HG03521 (cell line): Measurements from ENCODE around the gene SUMF1.
"Not testable (repeated sequence)": the region's sequence is repeated elsewhere in the genome, so short reads cannot be mapped to it uniquely, and the experiment has no call there.

ENCODE experiments used
- ATAC-seq: cut with Tn5 transposase; IDR thresholded peaks from one replicate; pipeline ENCODE4 v1.9.1; 2021; ENCODE audit warnings: mild to moderate bottlenecking, moderate library complexity; ENCODE audit not compliant: unreplicated experiment

The SUMF1 gene

GRCh38 chr3:4341336-4341675, 125.8 kb downstream of the SUMF1 start:
- no peak for ATAC-seq

DNA sequence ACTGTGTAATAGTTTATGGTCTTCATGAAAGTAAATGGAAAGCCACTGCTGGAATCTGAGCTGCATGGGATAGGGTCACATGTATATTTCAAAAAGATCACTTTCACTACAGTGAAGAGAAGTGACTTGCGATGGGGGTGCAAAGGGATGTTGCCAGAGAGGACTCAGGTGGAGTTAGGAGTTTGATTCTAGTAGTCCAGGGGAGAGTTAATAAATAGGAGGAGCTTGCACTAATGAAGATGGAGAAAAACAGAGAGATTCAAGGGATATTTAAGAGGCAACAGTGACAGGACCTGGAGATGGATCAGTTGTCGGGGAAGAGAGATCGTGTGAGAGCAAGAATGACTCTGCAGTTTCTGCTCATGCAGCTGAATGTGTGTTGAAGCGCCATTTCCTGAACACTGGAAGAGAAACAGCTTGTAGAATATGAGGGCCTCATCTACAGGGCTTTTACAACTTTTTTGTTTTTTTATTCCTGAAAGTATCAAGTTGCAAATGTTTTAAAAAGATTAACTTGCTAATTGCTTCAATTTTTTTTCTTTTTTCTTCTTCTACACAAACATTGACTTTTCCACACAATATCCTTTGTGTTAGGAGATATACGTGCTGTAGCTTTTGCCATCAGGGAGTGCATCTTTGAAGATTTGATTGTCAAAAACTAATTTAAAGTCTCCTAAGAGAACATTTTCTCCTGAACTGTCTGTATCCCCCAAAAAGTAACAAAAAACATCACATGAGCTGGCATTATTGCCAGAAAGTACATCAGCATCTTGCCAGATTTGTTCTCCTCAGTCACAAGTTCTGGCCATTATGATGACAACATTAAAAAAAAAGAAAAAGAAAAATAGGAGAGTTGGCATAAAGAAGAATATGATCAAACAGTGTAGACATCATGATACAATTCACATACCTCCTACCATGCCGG, 126.4 kb downstream of the SUMF1 start:
- no peak for ATAC-seq

GRCh38 chr3:4340077-4340410, 127.0 kb downstream of the SUMF1 start:
- ATAC-seq, result no peak

DNA sequence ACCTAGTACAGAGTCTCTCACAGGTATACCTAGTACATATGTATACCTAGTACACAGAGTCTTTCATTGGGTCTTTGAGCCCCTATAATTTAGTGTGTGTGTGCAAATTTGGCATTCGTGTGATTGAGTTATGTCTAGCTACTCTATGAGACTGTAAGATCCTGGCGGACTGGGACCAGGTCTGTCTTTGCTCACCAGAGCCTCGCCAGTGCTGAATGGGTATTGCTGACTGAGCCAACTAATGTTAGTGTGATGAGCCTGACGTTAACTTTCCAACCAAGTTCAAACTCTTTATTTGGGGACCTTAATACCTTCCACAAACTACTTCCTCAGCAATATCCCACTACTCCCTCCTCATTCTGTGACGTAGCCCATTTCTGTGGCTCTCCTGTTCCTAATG, 128.3 kb downstream of the SUMF1 start:
- ATAC-seq, result no peak

- no peak for ATAC-seq
Observed at GRCh38 chr3:4336850-4337546, 130.1 kb downstream of the SUMF1 start.

GRCh38 chr3:4335840-4336562, 131.1 kb downstream of the SUMF1 start:
- ATAC-seq, result no peak

GRCh38 chr3:4334548-4334947, 132.5 kb downstream of the SUMF1 start:
- no peak for ATAC-seq

DNA sequence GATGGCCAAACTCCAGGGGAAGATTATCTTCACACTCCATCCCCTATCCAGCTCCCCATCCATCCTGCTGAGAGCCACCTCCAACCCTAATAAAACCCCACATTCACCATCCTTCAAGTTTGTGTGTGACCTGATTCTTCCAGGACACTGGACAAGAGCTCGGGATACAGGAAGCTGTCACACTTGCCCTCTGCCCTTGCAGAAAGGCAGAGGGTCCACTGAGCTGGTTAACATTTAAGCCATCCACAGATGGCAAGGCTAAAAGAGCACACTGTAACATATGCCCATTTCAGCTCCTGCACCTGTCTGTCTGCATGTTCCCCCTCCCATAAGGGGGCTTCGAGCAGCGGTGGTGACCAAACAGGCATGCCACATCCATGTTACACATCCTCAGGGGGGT, 134.1 kb downstream of the SUMF1 start:
- no peak for ATAC-seq

DNA sequence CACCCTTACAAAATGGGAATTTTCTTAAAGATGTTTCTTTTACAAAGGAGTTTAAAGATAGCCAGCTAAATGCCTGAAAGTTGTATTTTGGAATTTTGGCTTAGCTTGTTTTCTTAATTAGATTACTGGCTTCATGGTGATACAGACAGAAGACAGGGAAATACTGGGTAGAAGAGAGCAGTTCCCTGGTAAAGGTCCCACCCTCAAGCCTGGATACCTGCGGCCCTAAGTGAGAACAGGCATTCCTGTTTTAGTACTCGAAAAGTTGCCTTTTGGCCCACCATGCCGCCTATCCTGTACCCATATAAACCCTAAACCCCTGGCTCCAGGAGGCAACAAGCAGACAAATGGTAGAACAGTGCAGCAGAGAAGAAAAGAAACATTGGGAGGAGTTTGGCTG, 134.5 kb downstream of the SUMF1 start:
- no peak for ATAC-seq

- no peak for ATAC-seq
Observed at GRCh38 chr3:4332111-4332510, 135.0 kb downstream of the SUMF1 start.

GRCh38 chr3:4329806-4330205, 137.3 kb downstream of the SUMF1 start:
- ATAC-seq, result not testable (repeated sequence)

GRCh38 chr3:4326868-4327267, 140.2 kb downstream of the SUMF1 start:
- ATAC-seq, result no peak

GRCh38 chr3:4323246-4324027, 143.6 kb downstream of the SUMF1 start:
- no peak for ATAC-seq

DNA sequence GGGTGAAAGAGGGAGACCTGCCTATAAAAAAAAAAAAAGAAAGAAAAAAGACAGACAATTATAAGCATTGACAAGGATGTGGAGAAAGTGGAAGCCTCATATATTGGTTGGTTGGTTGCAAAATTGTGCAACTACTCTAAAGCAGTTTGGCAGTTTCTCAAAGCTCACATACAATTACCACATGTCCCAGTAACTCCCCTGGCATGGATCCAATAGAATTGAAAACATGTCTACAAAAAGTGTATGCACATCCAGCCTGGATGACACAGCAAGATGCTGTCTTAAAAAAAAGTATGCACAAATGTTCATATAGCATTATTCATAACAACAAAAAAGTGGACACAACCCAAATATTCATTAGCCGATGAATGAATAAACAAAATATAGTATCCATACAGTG, 144.4 kb downstream of the SUMF1 start:
- ATAC-seq, result no peak

- no peak for ATAC-seq
Observed at GRCh38 chr3:4321732-4322131, 145.3 kb downstream of the SUMF1 start.

DNA sequence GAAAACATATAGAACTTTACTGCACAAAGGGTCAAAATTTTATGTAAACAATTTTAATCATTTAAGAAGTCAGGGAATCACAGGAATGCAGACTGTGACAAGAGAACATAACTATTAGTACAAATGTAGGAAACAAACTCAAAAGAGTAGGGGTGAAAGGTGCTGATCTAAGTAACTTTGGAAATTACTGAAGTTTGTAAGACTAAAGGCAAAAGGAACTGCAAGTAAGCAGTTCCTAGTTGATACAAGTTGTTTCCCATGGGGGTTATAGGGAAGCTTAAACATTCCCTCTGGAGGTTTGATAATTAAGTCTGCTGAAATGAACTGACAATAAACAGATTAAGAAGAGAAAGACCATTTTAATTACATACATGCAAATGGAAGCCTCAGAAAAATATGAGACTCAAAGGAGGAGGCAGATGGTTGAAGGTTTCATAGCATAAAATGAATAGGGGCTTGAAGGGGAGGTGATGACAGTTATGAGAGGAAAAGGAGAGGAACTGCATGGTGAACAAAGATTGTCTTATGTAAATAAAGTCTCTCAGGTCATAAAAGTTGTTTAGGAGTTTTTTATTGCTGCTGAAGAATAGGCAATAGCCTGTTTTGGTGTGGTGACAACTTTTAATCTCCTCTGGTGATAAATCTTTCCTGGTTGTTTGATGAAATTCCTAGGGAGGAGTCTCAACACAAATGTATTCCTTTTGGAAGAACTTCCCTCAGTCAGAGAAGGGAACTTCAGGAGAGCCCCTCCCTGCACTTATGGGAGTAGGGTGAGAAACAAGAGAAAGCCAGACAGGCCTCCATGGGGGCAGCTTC, 146.8 kb downstream of the SUMF1 start:
- ATAC-seq, result no peak

GRCh38 chr3:4314688-4315087, 152.4 kb downstream of the SUMF1 start:
- no peak for ATAC-seq

GRCh38 chr3:4313606-4314293, 153.3 kb downstream of the SUMF1 start:
- no peak for ATAC-seq

GRCh38 chr3:4311496-4311895, 155.6 kb downstream of the SUMF1 start:
- no peak for ATAC-seq
